ENCODE data around the gene TLCD4. TPM values are rescaled to one million over a fixed set of nuclear protein-coding genes. Genes with fewer than 3 reads are reported as not detected.

The TLCD4 gene
- total and polyA plus RNA-seq, 2 of the 8 experiments (the other 6 are each of a cell fraction or from before 2014, with no cell fraction given), result 0.79 to 4.2 TPM

DNA sequence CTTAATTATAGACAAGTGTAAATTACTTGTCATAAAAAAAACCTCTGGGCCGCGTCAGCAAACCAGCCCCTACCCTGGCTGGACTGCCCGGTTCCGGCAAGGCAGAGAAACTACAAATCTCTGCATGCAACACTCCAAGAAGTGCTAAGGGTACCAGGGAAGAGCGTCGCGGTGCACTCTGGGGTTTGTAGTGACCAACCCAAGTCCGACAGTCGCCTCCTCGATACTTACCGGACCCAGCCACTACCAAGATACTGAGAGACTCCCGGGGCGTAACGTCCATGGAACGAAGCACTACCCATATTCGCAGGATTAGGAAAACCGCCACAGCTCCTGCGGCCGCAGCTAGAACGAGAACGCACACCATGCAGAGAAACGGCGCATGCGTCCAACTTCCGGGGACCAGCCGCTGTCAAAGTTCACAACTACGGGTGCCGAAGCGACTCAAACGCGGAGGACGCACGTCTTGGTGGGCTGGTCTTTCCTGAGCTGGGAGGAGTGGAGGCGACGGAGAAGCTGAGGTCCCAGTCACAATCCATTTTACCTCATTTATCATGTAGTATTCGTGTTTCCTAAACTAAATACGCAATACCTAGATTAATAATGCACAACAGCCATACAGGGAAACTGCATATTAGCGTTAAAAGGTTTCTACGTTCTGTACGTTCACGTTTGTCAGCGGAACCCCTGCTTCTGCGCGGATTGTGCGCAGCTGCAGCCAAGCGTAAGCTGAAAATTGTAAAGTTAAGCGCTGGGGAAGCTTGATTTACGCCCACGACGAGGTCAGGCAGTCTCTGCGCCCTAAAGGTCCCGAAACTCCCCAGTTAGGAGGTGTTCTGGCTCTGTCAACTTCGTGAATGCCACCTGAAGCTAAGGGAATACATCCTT lies 44.4 kb upstream of the TLCD4 start, which contains the start of gene ALG14 (continued):
- TF ChIP-seq SIX5 (IDR thresholded peaks at IDR 0.05; ENCODE audit: low read depth, low read length), result peak; percentile 84
- TF ChIP-seq, protein P1, sequence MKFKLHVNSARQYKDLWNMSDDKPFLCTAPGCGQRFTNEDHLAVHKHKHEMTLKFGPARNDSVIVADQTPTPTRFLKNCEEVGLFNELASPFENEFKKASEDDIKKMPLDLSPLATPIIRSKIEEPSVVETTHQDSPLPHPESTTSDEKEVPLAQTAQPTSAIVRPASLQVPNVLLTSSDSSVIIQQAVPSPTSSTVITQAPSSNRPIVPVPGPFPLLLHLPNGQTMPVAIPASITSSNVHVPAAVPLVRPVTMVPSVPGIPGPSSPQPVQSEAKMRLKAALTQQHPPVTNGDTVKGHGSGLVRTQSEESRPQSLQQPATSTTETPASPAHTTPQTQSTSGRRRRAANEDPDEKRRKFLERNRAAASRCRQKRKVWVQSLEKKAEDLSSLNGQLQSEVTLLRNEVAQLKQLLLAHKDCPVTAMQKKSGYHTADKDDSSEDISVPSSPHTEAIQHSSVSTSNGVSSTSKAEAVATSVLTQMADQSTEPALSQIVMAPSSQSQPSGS (IDR thresholded peaks at IDR 0.05; ENCODE audit: low read length), result peak; percentile 77; the same call in 1 of the 2 replicates
- TF ChIP-seq CTCF (IDR thresholded peaks at IDR 0.05; ENCODE audit: control extremely low read depth in 1 of 3, insufficient read depth in 1 of 3, low read depth in 1 of 3, low read length in 3 of 3), result no peak
- peak; percentile 95 to 99 for TF ChIP-seq SIN3A (conservative IDR thresholded peaks at IDR 0.05 in 1 of 2, IDR thresholded peaks at IDR 0.05 in 1 of 2; ENCODE audit: low read depth in 1 of 2, low read length in 2 of 2)
- no peak for TF ChIP-seq RFX5 (IDR thresholded peaks at IDR 0.05; ENCODE audit: borderline replicate concordance, low read depth, low read length)
- TF ChIP-seq CBX8 (IDR thresholded peaks at IDR 0.05; ENCODE audit: borderline replicate concordance, low read depth, low read length), result no peak
- TF ChIP-seq CEBPB (IDR thresholded peaks at IDR 0.05; ENCODE audit: low read depth, low read length), result no peak
- TF ChIP-seq CBX5 (IDR thresholded peaks at IDR 0.05; ENCODE audit: low read depth, low read length), result no peak

Measured in H1 (cell line).